SK-N-SH (cell line): ENCODE measurements around the gene PHTF1. TPM values are rescaled to one million over a fixed set of nuclear protein-coding genes. Genes with fewer than 3 reads are reported as not detected.
"Not testable (repeated sequence)": the region's sequence is repeated elsewhere in the genome, so short reads cannot be mapped to it uniquely, and the experiment has no call there.

Experiments
- CTCF ChIA-PET: fragments of 300-600, 350-600 bp; formaldehyde crosslinking; extraction: SDS; loops from one replicate; lab custom pipeline; 2021; lab: Yijun Ruan, JAX
- POLR2A ChIA-PET: fragments of 350-600 bp; sonication (Branson Sonifier 250); formaldehyde crosslinking; extraction: SDS; loops from one replicate; lab custom pipeline; 2020; ENCODE audit warnings: antibody characterized with exemption, inconsistent platforms; lab: Yijun Ruan, JAX
- DNase-seq: peaks from one replicate; pipeline ENCODE4 v3.0.0; 2012
- H2AFZ ChIP-seq: fragments of 200-600 bp; sonication (generic); 2 replicates; pipeline ENCODE4 v1.8.1; 2016; ENCODE audit warnings: antibody characterized with exemption, mild to moderate bottlenecking, low read depth
- H3F3A ChIP-seq: fragments of 200-600 bp; sonication (generic); replicated peaks from 2 replicates; pipeline ENCODE3; 2016; ENCODE audit warnings: antibody characterized with exemption, mild to moderate bottlenecking; ENCODE audit not compliant: insufficient read depth
- H3K27ac ChIP-seq, 2 experiments: fragments of 200-500 bp in 1 of 2; fragments of 200-600 bp in 1 of 2; sonication (Bioruptor generic) in 1 of 2; sonication (generic), shearing (Covaris generic) in 1 of 2; 2 replicates each; pipeline versions ENCODE4 v1.5.1 to v1.6.1; 2014 to 2016; ENCODE audit warnings: low read depth in 2 of 2, inconsistent platforms in 1 of 2, low read length in 1 of 2, mild to moderate bottlenecking in 1 of 2, mixed read lengths in 1 of 2
- H3K27me3 ChIP-seq: fragments of 200-600 bp; sonication (generic), shearing (Covaris generic); 2 replicates; pipeline ENCODE4 v1.6.1; 2016; ENCODE audit warnings: mixed run types; ENCODE audit not compliant: insufficient read depth
- H3K36me3 ChIP-seq, 2 experiments: fragments of 200-500 bp in 1 of 2; fragments of 200-600 bp in 1 of 2; sonication (Bioruptor generic) in 1 of 2; sonication (generic) in 1 of 2; replicated peaks in 1 of 2; 2 replicates each; pipeline versions ENCODE3 to v1.5.1; 2014 to 2016; ENCODE audit warnings: low read length in 1 of 2, mild to moderate bottlenecking in 1 of 2; ENCODE audit not compliant: insufficient read depth in 2 of 2, control insufficient read depth in 1 of 2
- H3K4me1 ChIP-seq, 2 experiments: fragments of 200-500 bp in 1 of 2; fragments of 200-600 bp in 1 of 2; sonication (Bioruptor generic) in 1 of 2; sonication (generic), shearing (Covaris generic) in 1 of 2; 2 replicates each; pipeline versions ENCODE4 v1.5.1 to v1.6.1; 2014 to 2016; ENCODE audit warnings: low read depth in 1 of 2, low read length in 1 of 2, mixed run types in 1 of 2; ENCODE audit not compliant: insufficient read depth in 2 of 2, control insufficient read depth in 1 of 2
- H3K4me2 ChIP-seq: fragments of 200-600 bp; sonication (generic), shearing (Covaris generic); 2 replicates; pipeline ENCODE4 v1.6.1; 2017; ENCODE audit warnings: mixed run types
- H3K4me3 ChIP-seq, 2 experiments: fragments of 200-500 bp in 1 of 2; fragments of 200-600 bp in 1 of 2; sonication (Bioruptor generic) in 1 of 2; sonication (generic), shearing (Covaris generic) in 1 of 2; 2 replicates each; pipeline versions ENCODE4 v1.5.1 to v1.8.1; 2014 to 2016; ENCODE audit warnings: low read depth in 2 of 2, inconsistent platforms in 1 of 2, low read length in 1 of 2, mild to moderate bottlenecking in 1 of 2, mixed read lengths in 1 of 2, moderate library complexity in 1 of 2
- H3K79me2 ChIP-seq: fragments of 200-600 bp; sonication (generic); 2 replicates; pipeline ENCODE4 v1.8.1; 2017; ENCODE audit warnings: mild to moderate bottlenecking; ENCODE audit not compliant: insufficient read depth
- H3K9ac ChIP-seq: fragments of 200-600 bp; sonication (generic); 2 replicates; pipeline ENCODE4 v1.6.1; 2017; ENCODE audit warnings: mixed run types
- H3K9me2 ChIP-seq: fragments of 200-600 bp; sonication (generic); 2 replicates; pipeline ENCODE4 v1.6.1; 2017; ENCODE audit warnings: mixed run types
- H3K9me3 ChIP-seq: fragments of 200-600 bp; sonication (generic); 2 replicates; pipeline ENCODE4 v1.6.1; 2017; ENCODE audit warnings: mixed run types, mild to moderate bottlenecking, moderate library complexity
- H4K20me1 ChIP-seq: fragments of 200-600 bp; sonication (generic); 2 replicates; pipeline ENCODE4 v1.6.1; 2017; ENCODE audit warnings: mild to moderate bottlenecking, mixed run types; ENCODE audit not compliant: insufficient read depth
- CHD2 ChIP-seq: fragments of 150-350 bp; IDR thresholded peaks from 2 replicates; pipeline ENCODE4 v1.6.1; 2018; ENCODE audit warnings: low read length; ENCODE audit not compliant: partially characterized antibody
- NRF1 ChIP-seq: IDR thresholded peaks from 2 replicates; pipeline ENCODE4 v1.6.1; 2012; ENCODE audit warnings: low read depth, mild to moderate bottlenecking, low read length
- PBX3 ChIP-seq: IDR thresholded peaks from 2 replicates; pipeline ENCODE4; 2012
- TAF1 ChIP-seq: IDR thresholded peaks from 2 replicates; pipeline ENCODE4 v1.6.1; 2012; ENCODE audit warnings: low read depth, mild to moderate bottlenecking, low read length, moderate library complexity, borderline replicate concordance
- WGBS: methylation state at CpG from one replicate; pipeline ENCODE4 v1.1.6; 2017; ENCODE audit warnings: low lambda C conversion rate; 5-methylcytosine and 5-hydroxymethylcytosine counted together
- polyA plus RNA-seq, 3 experiments: library from polyadenylated mRNA; depleted of rRNA; stranded (reverse); fragments of >200 nt; gene quantifications; 2 replicates each; pipeline ENCODE4 v1.2.3, GENCODE V29; 2012

Gene PHTF1
- polyA plus RNA-seq, 1 of the 3 experiments (the other 2 are of a cell fraction), result 10.8 TPM

- Histone ChIP-seq H2AFZ (no peak overlapping the region), H3K4me1 (no peaks in the 10 kb centered on the region), H3K36me3 (peaks cover 22 to 78% of the 10 kb centered on the region in 2 experiments), H3K27me3 (no peaks in the 10 kb centered on the region), H3F3A (peaks cover 9% of the 10 kb centered on the region), H3K9me2 (no peaks in the 10 kb centered on the region), H3K4me2 (no peak overlapping the region), H4K20me1 (no peaks in the 10 kb centered on the region), H3K9ac (no peak overlapping the region), H3K79me2 (peaks cover 6% of the 10 kb centered on the region), H3K27ac (no peak overlapping the region), H3K9me3 (no peaks in the 10 kb centered on the region; the same call in 1 of the 2 replicates), H3K4me3 (no peak overlapping the region; a peak in 1 of 4 replicates)
- TF ChIP-seq TAF1, result no peak
- no peak for TF ChIP-seq NRF1
- no peak for TF ChIP-seq PBX3
- TF ChIP-seq CHD2, result no peak
- POLR2A ChIA-PET, result no interaction called here
- DNase-seq, result no peak
- CTCF ChIA-PET, result no interaction called here
- 94% methylated on average over 2 of the region's 2 CpGs for WGBS
Measured at GRCh38 chr1:113721010-113721409, 38.3 kb downstream of the PHTF1 start.

GRCh38 chr1:113718621-113719020 lies 40.7 kb downstream of the PHTF1 start:
- H3K9ac ChIP-seq, H2AFZ ChIP-seq, H3K27me3 ChIP-seq, H3K4me2 ChIP-seq, H3K9me3 ChIP-seq, H3K4me3 ChIP-seq, H3K9me2 ChIP-seq, H3F3A ChIP-seq, H3K79me2 ChIP-seq, H3K27ac ChIP-seq, DNase-seq, H4K20me1 ChIP-seq, H3K4me1 ChIP-seq, POLR2A ChIA-PET: not testable (repeated sequence)
- H3K36me3 ChIP-seq, result peaks cover 18 to 65% of the 10 kb centered on the region in 2 experiments
- CTCF ChIA-PET, result interaction anchor here (0.6 kb wide), 1 partner anchor 1397 kb away, joined by 3 read pairs; no protein-coding TSS in a partner anchor
- 97% methylated on average over 5 of the region's 5 CpGs for WGBS

GRCh38 chr1:113717506-113717905 lies 41.8 kb downstream of the PHTF1 start:
- peaks cover 23 to 65% of the 10 kb centered on the region in 2 experiments for H3K36me3 ChIP-seq
- H2AFZ ChIP-seq, result not testable (repeated sequence)
- 94% methylated on average over 6 of the region's 6 CpGs for WGBS

More at GRCh38 chr1:113717506-113717905, 41.8 kb downstream of the PHTF1 start:
- POLR2A ChIA-PET, DNase-seq, H3K4me1 ChIP-seq, H3K79me2 ChIP-seq, CTCF ChIA-PET, H4K20me1 ChIP-seq, H3K27ac ChIP-seq, H3K9me3 ChIP-seq, H3K9ac ChIP-seq, H3F3A ChIP-seq, H3K4me2 ChIP-seq, H3K9me2 ChIP-seq, H3K4me3 ChIP-seq, H3K27me3 ChIP-seq: not testable (repeated sequence)
